HG03439 (cell line): ENCODE measurements around the gene PHLDA3.
"Not testable (repeated sequence)": the region's sequence is repeated elsewhere in the genome, so short reads cannot be mapped to it uniquely, and the experiment has no call there.

ENCODE experiments used
- ATAC-seq: cut with Tn5 transposase; IDR thresholded peaks from one replicate; pipeline ENCODE4 v1.9.1; 2021; ENCODE audit warnings: mild to moderate bottlenecking, moderate library complexity; ENCODE audit not compliant: unreplicated experiment

PHLDA3 gene

DNA sequence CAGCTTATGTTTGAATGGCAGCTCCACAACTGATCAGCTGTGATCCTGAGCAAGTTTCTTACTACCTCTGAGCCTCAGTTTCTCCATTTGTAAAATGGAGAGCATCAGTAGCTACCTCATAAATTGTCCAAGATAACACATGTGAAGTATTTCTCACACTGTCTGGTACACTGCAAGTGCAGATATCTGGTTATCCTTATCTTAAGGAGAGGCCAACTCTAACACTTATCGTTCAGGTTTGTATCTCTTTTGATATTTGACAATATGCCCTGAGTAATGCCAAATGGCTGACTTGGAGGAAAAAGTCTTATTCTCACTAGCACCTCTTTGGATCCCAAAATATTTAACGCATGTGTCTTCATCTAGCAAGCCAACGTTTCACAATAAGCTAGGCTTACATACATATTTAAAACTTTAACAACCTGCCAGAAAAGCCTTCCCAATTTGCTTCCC is 35.2 kb upstream of the PHLDA3 start:
- no peak for ATAC-seq

DNA sequence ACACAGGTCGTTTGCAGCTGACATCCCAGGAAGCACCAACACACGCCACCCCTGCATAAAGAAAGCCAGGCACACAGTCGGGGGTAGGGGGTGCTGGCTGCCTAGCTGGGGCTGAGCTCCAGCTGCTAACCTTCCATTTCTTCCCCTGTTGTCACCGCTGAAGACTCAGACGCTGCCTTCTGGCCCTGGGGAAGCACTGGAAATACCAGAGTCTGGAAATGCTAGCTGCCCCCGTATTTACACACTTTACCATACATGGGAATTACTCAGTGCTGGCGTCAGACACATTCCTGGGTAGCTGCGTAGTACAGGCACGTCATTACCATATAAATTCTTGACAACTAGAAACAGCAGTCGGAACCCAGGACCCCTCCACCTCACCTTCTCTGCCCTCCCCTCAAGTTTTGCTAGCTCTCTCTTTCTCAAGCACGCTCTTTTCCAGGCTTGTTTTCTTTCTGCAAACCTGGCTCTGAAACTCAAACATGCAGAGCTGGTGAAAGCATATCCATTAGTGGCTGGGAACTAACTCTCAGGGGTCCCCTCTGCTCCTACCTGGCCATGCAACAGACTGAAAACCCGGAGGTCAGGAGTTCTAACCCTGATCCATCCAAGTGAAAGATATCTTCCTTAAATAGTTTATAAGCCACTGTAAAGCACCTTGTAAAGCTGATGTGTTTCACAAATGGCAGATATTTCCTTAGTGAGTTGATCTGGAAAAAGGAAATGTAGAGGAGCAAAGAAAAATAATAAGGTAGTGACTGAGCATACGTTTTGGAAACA is 34.6 kb upstream of the PHLDA3 start:
- ATAC-seq: no peak

DNA sequence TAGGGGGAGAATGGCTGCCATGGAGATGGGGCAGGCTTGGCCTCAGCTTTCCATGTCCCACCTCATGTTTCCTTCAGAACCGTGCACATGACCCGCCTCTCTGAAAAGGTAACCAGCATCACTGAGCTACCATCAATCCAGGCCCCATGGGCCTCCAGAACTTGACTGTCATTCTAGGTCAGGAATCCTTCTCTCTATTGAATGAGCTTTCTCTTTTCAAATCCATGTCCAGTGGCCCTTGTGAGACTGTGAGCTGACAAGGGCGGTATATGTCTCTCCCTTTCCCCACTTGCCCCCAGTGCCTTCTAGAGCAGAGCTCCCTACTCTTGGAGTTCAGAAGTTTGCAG is 33.5 kb upstream of the PHLDA3 start:
- no peak for ATAC-seq

DNA sequence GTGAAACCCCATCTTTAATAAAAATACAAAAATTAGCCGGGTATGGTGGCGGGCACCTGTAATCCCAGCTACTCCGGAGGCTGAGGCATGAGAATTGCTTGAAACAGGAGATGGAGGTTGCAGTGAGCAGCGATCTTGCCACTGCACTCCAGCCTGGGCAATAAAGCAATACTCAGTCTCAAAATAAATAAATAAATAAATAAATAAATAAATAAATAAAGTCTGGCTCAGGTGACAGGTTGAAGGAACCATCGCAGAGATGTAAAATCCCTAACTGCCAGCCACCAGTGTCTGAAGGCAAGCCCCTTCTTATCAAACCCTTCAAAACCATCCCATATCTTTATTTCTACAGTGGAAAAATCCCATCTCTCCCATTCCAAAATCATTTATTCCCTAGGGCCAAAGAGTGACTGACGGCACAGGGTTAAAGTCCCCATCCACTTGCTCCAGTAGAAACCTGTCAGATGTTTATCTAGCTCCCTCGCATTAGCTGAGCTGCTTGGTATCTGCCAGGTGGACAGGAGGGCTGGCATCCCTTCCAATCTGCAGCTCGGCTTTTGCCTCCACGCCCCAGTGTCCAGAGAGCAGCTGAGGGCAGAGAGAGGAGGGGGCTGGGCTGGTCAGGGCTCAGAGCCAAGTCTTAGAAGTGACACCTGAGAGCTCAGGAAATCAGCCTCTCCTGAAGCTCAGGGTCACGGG is 33.0 kb upstream of the PHLDA3 start:
- ATAC-seq: no peak

DNA sequence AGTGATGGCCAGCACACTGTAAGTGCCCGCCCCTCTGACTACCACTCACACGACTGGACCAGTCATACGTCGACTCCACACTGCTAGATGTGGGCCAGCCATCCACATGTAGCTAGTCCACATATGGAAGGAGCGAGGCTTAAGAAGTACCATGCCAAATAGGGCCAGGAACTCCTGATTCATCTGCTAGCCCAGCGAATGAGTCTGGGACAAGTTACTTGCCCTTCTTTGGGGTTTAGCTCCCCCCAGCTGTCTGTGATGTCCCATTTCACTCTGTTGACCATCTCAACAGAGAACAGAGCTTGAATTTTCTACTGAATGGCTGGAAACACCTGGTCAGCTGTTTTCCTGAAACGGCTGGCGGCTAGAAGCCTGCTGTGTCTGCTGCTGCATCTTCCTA is 32.2 kb upstream of the PHLDA3 start:
- no peak for ATAC-seq

DNA sequence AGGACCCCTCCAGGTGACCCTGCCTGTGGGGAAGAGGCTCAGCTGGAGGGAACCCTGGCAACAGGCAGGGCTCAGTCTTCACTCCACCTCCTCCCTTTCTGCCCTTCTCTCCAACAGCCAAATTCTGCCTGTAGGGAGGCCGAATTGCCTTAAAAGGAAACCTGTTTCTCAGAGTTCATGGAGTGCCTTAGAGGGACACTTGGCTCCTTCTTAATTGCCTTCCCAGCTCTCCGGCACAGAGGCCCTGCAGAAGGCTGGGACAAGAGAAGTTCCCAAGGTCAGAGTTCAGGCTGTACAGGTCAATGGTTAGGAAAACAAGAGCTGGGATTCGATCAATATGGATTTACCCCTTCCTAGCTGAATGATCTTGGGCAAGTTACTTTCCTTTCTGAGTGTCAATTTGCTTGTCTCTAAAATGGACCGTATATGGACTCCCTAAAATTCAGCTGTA is 31.7 kb upstream of the PHLDA3 start:
- no peak for ATAC-seq

DNA sequence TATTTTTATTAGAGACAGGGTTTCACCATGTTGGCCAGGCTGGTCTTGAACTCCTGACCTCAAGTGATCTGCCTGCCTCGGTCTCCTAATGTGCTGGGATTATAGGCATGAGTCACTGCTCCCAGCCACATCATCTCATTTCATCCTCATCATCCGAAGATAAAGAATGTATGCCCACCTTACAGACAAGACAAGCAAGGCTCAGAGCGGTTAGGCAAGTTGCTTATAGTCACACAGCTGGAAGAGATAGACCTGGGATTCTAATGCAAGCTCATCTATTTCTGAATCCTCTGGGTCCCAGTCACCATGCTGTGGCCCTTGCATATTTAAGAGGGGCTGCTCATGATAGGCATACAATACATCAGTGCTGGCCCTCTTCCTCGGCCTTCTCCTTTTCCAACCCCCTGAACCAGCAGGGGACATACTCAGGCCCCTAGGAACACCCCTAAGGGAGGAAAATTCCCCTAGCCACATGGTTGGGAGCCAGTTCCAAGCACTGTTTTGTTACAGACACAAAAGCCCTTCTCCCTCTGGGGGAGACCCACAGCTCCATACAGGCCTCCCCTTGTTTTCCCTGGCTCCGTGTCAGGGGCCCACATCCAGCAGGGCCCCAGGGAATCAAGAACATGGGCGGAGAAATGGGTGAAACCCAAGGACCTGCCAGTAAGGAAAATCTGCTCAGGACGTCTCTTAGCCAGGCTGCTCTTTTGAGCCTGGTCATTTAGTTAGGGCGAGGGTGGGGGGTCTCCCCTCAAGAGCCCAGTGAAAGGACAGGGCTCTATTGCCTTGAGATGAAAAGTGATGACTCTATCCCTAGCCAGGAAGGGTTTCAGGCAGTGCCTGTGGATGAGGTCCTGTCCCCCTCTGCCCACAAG is 31.0 kb upstream of the PHLDA3 start:
- no peak for ATAC-seq

DNA sequence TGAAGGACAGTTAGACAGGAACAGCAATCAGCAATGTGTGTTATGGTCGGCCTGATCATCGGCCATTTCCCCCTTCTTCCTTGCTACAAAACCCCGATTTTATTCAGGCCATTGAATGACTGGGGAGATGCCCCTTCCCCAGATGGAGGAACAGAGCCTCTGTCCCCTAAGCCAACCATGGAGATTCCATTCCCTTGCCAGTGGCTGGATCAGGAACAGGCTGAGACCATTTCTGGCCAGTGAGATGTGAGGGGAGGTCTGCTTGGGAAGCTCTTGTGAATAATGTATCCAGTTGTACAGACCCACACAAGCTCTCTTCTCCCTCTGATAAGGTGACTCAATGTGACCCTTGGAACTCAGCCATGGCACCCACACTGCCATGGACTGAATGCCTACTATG is 30.2 kb upstream of the PHLDA3 start:
- ATAC-seq: no peak

DNA sequence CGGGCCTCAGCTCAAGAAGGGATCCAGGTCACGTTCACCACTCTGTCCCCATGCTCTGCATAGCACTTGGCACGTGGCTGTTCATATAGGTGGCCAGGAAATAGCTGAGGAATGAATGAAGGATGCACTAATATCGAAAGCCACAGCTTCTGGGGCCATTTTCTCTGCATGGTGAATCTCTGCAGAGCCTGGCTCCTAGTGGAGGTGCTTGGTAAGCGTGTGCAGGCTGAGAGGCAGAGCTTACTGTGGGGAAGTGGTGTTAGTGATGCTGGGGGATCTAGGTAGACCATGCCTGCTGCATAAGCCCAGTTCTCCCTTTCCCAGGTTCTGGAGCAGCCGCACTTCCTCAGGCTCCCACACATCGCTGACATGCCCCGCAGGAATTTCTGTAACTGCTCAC is 29.6 kb upstream of the PHLDA3 start:
- ATAC-seq: no peak

DNA sequence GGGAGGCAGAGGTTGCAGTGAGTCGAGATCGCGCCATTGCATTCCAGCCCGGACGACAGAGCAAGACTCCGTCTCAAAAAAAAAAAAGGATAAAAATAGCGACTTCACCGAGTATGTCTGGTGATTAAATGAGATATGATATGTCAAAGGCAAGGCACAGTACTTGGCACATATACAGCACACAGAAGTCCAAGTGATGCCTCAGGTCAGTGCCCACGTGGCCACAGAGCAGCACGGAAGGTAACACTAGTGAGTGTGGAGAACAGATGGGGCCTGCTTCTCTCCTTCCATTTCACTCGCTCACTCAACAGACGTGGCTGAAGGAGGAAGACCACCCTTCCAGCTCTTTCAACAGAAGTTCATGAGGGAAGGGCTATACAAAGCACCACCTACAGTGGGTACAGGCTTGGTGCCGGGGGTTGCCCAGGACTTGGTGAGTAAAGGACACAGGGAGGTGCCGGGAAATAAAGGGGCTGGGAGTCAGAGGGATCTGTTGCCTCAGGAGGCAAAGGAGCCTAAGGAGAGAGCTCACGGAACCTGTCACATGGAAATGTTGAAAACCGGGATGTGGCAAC is 29.0 kb upstream of the PHLDA3 start:
- no peak for ATAC-seq

DNA sequence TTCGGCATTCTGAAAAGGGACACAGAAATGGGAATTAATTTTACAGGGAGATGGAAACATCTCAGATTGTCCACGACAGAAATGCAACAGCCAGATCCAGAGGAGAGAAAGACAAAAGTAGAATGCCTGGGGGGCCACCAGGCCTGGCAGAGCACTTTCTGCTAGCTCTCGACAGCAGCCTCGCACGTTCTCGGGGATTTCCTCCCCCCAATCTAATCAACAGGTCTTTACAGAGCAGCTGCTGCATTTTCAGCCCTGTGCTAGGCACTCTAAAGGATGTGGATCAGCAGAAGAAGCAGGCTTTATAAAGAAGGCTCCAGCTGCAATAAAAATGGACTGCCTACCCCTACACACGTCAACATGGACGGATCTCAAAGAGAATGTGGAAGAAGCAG is 27.3 kb upstream of the PHLDA3 start:
- ATAC-seq: no peak

DNA sequence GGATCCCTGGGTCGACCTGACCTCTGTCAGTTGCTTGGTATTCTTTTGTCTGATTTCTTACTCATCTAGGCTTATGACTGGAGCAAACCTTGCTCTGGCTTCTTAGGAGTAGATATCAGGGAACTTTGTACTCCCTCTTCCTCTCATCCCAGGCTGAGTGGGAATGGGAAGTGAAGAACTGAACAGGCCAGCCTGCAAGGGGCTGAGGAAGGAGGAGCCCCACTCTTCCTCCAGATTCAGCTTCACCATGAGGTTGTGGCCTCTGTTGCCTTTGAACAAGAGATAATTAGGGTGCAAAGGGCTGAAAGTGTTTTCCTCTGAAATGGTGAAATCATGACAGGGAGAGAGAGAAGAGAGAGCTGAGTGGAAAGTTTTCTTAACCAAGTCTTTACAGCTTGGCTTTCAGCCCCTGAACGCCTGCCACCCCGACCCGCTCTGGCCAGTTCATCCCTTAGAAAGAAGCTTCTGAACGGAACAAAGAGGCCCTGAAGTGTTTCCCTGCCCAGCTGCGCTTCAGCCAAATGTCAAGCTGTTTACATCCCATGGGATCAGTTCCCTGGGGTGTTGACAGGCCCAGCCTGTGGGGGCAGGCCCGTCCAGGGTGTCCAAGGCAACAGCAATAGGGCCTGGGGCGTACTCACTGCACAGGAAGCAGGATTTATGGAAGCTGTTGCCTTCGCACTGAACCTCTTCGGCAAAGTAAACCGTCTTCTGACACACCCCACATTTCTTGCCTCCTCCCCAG is 26.7 kb upstream of the PHLDA3 start:
- ATAC-seq: no peak

DNA sequence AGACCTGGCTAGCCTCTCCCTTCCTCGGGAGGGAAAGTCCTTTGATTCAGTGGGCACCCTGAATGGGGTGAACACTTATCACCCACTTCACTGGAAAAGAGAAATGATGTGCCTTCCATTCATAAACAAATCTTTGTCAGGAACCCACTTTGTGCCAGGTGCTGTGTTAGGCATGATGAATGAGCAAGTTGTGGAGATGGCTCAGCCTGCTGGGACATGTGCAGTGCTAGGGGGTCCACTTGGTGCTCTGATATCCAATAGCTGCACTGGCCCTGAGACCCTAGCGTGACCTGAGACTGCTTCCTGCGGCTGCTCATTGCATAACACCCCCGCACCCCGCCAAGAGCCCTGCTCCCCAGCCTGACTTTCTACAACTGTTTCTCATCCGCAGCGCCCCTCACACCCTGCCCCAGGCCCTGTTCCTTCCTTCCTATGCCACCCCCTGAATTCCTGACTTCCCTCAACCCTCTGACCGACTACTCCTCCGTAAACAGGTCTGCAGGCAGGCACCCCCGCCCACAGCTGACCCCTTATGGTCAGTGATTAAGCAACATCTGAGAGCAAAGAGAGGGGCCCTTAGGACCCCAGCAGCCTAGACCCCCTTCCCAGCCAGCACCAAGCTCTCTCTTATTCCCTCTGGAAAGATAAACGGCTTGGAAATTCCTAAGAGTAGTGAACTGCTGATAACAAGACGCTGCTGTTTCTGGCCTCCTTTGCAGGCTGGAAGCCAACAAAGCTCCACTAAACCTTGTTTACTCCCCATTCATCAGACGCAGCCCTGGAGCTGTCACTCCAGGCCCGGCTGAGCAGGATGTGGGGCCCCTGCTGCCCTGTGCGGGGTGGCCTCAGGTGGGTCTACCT is 25.0 kb upstream of the PHLDA3 start:
- ATAC-seq: no peak

DNA sequence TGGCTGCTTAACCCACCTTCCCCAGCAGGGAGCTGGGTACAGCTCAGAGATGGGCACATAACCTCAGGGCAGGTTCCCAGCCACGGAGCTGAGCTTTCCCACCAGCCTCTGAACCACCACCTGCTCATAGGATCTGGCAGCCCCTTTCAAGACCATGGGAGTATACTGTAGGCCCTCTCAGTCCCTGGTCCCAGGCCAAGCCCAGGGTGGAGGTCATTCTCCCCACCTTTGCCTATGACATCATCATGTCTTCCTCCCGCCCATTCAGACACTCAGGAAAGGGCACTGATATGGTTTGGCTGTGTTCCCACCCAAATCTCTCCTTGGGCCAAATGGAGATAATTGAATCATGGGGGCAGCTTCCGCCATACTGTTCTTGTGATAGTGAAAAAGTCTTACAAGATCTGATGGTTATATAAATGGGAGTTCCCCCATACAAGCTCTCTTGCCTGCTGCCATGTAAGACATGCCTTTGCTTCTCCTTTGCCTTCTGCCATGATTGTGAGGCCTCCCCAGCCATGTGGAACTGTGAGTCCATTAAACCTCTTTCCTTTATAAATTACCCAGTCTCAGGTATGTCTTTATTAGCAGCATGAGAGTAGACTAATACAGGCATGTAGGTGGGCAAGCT is 24.2 kb upstream of the PHLDA3 start:
- not testable (repeated sequence) for ATAC-seq

DNA sequence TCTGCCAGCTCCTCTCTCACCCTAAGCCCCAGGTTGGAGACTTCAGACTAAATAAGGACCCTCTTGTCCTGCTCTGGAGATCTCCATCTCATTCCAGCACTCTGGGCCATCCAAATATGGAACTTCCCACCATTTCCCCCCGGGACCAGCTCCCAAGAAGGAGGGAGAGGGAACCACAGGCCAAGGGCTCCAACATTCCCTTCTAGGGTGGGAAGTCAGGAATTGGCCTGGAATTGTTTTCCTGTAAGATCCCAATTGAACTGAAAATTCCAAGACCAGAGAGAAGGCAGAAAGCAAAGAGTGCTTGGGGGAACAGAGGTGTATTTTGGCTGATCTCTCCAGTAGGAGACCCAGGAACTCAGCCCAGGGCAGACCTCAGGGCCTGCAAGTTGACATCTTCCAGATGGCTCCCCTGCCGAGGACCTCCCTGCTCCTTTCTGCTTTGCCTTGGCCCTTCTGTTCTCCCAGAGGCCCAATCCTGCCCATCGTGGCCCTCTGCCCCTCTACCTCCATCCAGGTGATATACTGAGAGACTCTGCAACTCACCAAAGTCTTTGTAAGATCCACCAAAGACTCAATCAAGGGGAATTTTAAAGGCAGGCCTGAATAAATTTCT is 23.0 kb upstream of the PHLDA3 start:
- ATAC-seq: no peak

DNA sequence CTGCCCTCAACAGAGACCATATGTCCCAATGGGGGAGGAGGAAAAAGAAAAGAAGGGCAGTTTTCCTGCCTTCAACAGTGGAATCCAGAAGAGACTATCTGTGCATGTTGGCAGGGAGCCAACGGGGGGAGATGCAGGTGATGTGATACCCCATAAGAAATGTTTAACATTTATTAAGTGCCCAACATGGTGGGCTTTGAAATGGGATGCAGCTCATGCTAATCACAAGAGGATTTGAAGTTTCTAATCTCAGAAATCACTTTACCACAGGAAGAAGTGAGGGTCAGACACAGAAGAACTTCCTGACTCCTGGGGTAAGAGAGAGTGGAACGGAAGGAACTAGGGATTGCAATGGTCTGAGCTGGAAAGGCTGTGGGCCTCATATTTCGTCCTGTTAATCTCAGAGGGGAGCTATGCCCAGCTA is 21.7 kb upstream of the PHLDA3 start:
- no peak for ATAC-seq

DNA sequence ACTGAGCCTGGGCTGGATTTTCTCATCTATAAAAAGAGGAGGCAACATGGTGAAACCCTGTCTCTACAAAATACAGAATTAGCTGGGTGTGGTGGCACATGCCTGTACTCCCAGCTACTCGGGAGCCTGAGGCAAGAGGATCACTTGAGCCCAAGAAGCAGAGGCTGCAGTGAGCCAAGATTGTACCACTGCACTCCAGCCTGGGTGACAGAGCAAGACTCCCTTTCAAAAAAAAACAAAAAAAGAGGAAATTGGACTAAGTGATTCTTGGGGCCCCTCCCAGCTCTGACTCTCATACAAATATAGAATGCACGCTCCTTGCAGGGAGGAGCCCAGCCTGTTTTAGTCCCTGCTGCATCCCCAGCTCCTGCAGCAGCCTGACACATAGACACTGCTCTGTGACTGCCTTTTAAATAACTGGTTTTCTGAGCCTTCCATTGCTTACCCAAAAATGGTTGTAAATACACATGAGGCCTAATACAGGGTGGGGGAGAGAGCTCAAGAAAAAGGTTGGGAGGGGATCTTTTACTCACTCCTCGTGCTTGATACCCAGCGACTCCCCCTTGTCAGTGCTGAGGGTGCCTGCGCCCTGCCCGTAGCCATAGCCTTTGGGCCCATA is 20.8 kb upstream of the PHLDA3 start:
- no peak for ATAC-seq
